Measurements from ENCODE around the gene NNAT. TPM values are rescaled to one million over a fixed set of nuclear protein-coding genes. Genes with fewer than 3 reads are reported as not detected.
A peak's percentile ranks its signal among the peaks of the same experiment; 100 is the strongest.

NNAT gene
- total RNA-seq, 1 donor, result 2.2 TPM

GRCh38 chr20:37501940-37502339 is 19.1 kb upstream of the NNAT start:
- DNase-seq (ENCODE audit: low read depth in 2 of 3, low spot score in 2 of 3), result no peak

- DNase-seq (ENCODE audit: low read depth in 2 of 3, low spot score in 2 of 3), result no peak
Observed at GRCh38 chr20:37502654-37503053, 18.4 kb upstream of the NNAT start.

GRCh38 chr20:37503256-37503927 is 17.7 kb upstream of the NNAT start:
- DNase-seq (ENCODE audit: low read depth in 2 of 3, low spot score in 2 of 3), result no peak

GRCh38 chr20:37504404-37505096 is 16.5 kb upstream of the NNAT start:
- DNase-seq (ENCODE audit: low read depth in 2 of 3, low spot score in 2 of 3), result no peak

- no peak for DNase-seq (ENCODE audit: low read depth in 2 of 3, low spot score in 2 of 3)
Observed at GRCh38 chr20:37505263-37506151, 15.5 kb upstream of the NNAT start.

GRCh38 chr20:37506152-37506725 is 14.8 kb upstream of the NNAT start:
- no peak for DNase-seq (ENCODE audit: low read depth in 2 of 3, low spot score in 2 of 3)

GRCh38 chr20:37510226-37510625 is 10.8 kb upstream of the NNAT start:
- no peak for DNase-seq (ENCODE audit: low read depth in 2 of 3, low spot score in 2 of 3)

- no peak for DNase-seq (ENCODE audit: low read depth in 2 of 3, low spot score in 2 of 3)
Observed at GRCh38 chr20:37511610-37512275, 9.3 kb upstream of the NNAT start.

GRCh38 chr20:37513779-37514359 is 7.2 kb upstream of the NNAT start:
- no peak for DNase-seq (ENCODE audit: low read depth in 2 of 3, low spot score in 2 of 3)

- DNase-seq (ENCODE audit: low read depth in 2 of 3, low spot score in 2 of 3), result no peak
Observed at GRCh38 chr20:37515876-37516275, 5.2 kb upstream of the NNAT start.

- no peak for DNase-seq (ENCODE audit: low read depth in 2 of 3, low spot score in 2 of 3)
Observed at GRCh38 chr20:37516811-37517750, 4.0 kb upstream of the NNAT start.

- no peak for DNase-seq (ENCODE audit: low read depth in 2 of 3, low spot score in 2 of 3)
Observed at GRCh38 chr20:37518059-37518458, 3.0 kb upstream of the NNAT start.

- no peak for DNase-seq (ENCODE audit: low read depth in 2 of 3, low spot score in 2 of 3)
Observed at GRCh38 chr20:37518606-37519507, 2.2 kb upstream of the NNAT start.

GRCh38 chr20:37519508-37520418 is 1.3 kb upstream of the NNAT start:
- peak in 1 of 3 donors; percentile 31 for DNase-seq (ENCODE audit: low read depth in 2 of 3, low spot score in 2 of 3)

GRCh38 chr20:37520419-37520955 is 563 bp upstream of the NNAT start:
- DNase-seq (ENCODE audit: low read depth in 2 of 3, low spot score in 2 of 3), result no peak

GRCh38 chr20:37522260-37523011 is 1.4 kb downstream of the NNAT start:
- no peak for DNase-seq (ENCODE audit: low read depth in 2 of 3, low spot score in 2 of 3)
